ENCODE results near the gene SIN3A. TPM values are rescaled to one million over a fixed set of nuclear protein-coding genes. Genes with fewer than 3 reads are reported as not detected.

SIN3A gene
- total and polyA plus RNA-seq, 2 donors from 2014 or later, result 9.2 to 74.3 TPM

DNA sequence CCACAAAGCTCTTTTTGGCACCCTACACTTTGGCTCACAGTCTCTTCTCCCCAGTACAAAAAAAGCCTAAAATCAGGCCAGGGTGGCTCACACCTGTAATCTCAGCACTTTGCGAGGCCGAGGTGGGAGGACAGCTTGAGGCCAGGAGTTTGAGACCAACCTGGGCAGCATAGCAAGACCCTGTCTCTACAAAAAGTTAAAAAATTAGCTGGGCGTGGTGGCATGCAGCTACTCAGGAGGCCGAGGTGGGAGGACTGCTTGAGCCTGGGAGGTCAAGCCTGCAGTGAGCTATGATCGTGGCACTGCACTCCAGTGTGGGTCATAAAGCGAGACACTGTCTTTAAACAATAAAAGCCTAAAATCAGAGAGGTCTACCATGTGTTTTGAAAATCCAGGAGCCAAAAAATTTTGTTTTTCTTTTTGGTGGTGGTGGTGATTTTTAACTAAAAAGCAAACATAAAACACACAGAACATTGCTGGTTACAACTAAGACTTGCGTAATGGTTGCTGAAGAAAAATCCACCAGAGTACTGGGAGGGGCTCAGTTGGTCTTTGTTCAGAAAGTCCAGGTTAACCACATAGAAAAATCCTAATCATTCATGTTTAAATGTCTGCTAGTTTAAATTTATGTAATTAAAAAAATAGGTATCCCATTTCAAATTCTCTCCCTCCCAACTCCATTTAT lies 81.5 kb downstream of the SIN3A start:
- no peak overlapping the region for H3K9ac ChIP-seq (ENCODE audit: low read length in 3 of 3)
- H3K9me3 ChIP-seq (ENCODE audit: control insufficient read depth in 2 of 3, insufficient read depth in 1 of 3, low read length in 3 of 3), result no peaks in the 10 kb centered on the region
- DNase-seq (no peak), FAIRE-seq (no peak)
- peaks cover 4 to 17% (median 15%) of the 10 kb centered on the region in 3 donors for H3K4me1 ChIP-seq (ENCODE audit: control insufficient read depth in 2 of 3, insufficient read depth in 2 of 3, low read depth in 1 of 3, low read length in 3 of 3)
- intact Hi-C loops (cut with DNase I), result no loop called here
- no peak for TF ChIP-seq CTCF (IDR thresholded peaks at IDR 0.05; ENCODE audit: borderline replicate concordance, extremely low read depth, insufficient read depth)
- no peaks in the 10 kb centered on the region for H3K27me3 ChIP-seq (ENCODE audit: control insufficient read depth, insufficient read depth, low read length)
- H3K27ac ChIP-seq (ENCODE audit: low read depth in 2 of 2, low read length in 2 of 2), result no peak overlapping the region
- H3K4me3 ChIP-seq (ENCODE audit: low read length in 3 of 3), result no peak overlapping the region
- H3K36me3 ChIP-seq (ENCODE audit: control insufficient read depth in 2 of 3, insufficient read depth in 3 of 3, low read length in 3 of 3), result peaks cover 12 to 52% (median 32%) of the 10 kb centered on the region in 3 donors

DNA sequence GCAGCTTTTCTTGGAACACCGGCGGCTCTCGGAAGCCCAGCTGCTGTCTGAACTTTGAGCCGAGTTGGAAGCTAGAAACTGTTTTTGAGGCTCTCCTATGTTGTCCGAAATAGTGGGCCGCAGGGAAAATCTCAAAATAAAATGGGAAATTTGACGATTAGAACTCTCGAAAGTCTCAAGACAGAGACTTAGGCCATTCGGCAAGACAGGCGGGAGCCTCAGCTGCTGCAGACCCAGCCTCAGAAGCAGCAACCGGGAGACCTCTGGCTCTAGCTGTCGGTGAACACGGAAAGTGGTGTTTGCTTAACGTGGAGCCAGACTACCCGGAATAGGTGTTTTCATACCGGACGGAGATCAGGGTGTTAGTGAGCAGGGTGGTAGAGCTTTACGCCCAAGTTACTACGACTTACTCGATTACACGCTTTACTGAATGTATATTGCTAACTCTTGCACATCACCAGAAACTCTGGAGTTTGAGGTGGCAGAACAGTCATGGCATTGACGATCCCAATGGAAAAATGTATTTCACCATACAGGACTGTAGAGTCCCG lies 82.7 kb downstream of the SIN3A start:
- H3K9me3 ChIP-seq (ENCODE audit: control insufficient read depth in 2 of 3, insufficient read depth in 1 of 3, low read length in 3 of 3), result no peaks in the 10 kb centered on the region
- peak overlapping the region; percentile 86 to 99 for H3K27ac ChIP-seq (ENCODE audit: low read depth in 2 of 2, low read length in 2 of 2)
- H3K4me3 ChIP-seq (ENCODE audit: low read length in 3 of 3), result peak overlapping the region; percentile 80 to 92 (median 84)
- no peaks in the 10 kb centered on the region for H3K27me3 ChIP-seq (ENCODE audit: control insufficient read depth, insufficient read depth, low read length)
- H3K4me1 ChIP-seq (ENCODE audit: control insufficient read depth in 2 of 3, insufficient read depth in 2 of 3, low read depth in 1 of 3, low read length in 3 of 3), result peaks cover 4 to 17% (median 15%) of the 10 kb centered on the region in 3 donors
- FAIRE-seq, result no peak
- no peak for TF ChIP-seq CTCF (IDR thresholded peaks at IDR 0.05; ENCODE audit: borderline replicate concordance, extremely low read depth, insufficient read depth)
- H3K9ac ChIP-seq (ENCODE audit: low read length in 3 of 3), result peak overlapping the region; percentile 61 to 93 (median 85)
- DNase-seq, result peak in 1 of 5 donors; percentile 26
- peaks cover 9 to 52% (median 37%) of the 10 kb centered on the region in 3 donors for H3K36me3 ChIP-seq (ENCODE audit: control insufficient read depth in 2 of 3, insufficient read depth in 3 of 3, low read length in 3 of 3)
- intact Hi-C loops (cut with DNase I), result no loop called here

DNA sequence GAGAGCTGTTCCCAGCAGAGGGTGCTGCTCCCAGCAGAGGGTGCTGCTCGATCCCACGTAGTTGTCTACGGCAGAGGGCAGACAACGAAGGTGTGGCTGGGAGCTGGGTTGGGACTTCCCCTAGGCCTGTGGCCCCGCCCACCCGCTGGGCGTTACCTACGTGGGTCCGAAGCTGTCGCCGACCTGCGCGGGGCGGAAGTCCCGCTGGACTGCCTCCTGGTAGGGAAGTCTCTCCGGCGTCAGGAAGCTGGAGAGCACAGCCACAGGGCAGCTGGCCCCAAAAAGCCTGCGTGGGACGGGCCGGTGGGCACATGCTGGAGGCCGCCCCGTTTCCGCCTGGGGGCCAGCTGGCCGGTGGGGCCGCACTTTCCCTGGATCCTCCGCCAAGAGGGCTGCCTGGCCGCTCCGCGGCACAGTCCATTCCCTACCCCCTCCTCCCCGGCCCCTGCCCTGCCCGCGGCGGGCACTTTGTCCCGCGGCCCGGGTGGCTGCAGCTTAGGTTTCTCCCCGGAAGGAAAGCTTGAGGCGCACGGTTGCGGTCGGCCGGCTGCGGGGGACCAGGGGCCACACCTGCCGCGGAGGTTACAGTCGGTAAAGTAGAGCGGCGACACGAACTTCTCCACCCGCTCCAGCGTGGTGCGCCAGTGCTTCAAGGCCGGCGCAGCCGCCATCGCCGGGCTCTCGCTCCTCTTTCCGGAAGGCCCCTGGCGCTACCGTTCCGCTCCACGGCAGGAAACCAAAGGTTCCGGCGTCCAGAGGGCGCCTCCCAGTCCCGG lies 83.4 kb downstream of the SIN3A start, which contains the start of gene MAN2C1:
MAN2C1 (minus strand) TSS at position 695 of the 776 bp plus-strand sequence; CDS start at position 671, 24 bp downstream.
- Histone ChIP-seq H3K27me3 (ENCODE audit: control insufficient read depth, insufficient read depth, low read length) (no peaks in the 10 kb centered on the region), H3K9me3 (ENCODE audit: control insufficient read depth in 2 of 3, insufficient read depth in 1 of 3, low read length in 3 of 3) (no peaks in the 10 kb centered on the region), H3K36me3 (ENCODE audit: control insufficient read depth in 2 of 3, insufficient read depth in 3 of 3, low read length in 3 of 3) (peaks cover 9 to 49% (median 36%) of the 10 kb centered on the region in 3 donors), H3K4me1 (ENCODE audit: control insufficient read depth in 2 of 3, insufficient read depth in 2 of 3, low read depth in 1 of 3, low read length in 3 of 3) (peaks cover 4 to 17% (median 15%) of the 10 kb centered on the region in 3 donors), H3K27ac (ENCODE audit: low read depth in 2 of 2, low read length in 2 of 2) (peak within 1 kb of the TSS; percentile 97 to 99), H3K9ac (ENCODE audit: low read length in 3 of 3) (peak within 1 kb of the TSS; percentile 61 to 93 (median 85)), H3K4me3 (ENCODE audit: low read length in 3 of 3) (peak within 1 kb of the TSS; percentile 80 to 92 (median 84))
- DNase-seq (peak; percentile 96 to 98 (median 98)), FAIRE-seq (peak; percentile 44)
- TF ChIP-seq CTCF (IDR thresholded peaks at IDR 0.05; ENCODE audit: borderline replicate concordance, extremely low read depth, insufficient read depth), result peak; percentile 75
- intact Hi-C loops (cut with DNase I), result no loop called here
